HepG2 (cell line): Measurements from ENCODE around the gene CTBP1. TPM values are rescaled to one million over a fixed set of nuclear protein-coding genes. Genes with fewer than 3 reads are reported as not detected.

Source experiments
- ATAC-seq: fragments of 200-7000 bp; cut with Tn5 transposase; 3 replicates; pipeline ENCODE4 v1.9.1; 2020; ENCODE audit warnings: mild to moderate bottlenecking, moderate library complexity
- BruUV-seq: library from RNA; stranded (reverse); fragments of 400-500 nt; replicated peaks from 2 replicates; lab custom pipeline; 2021; lab: Mats Ljungman, UMichigan
- CTCF ChIA-PET: fragments of 300-600 bp; formaldehyde crosslinking; extraction: SDS; loops from one replicate; lab custom pipeline; 2021; ENCODE audit warnings: low total read pairs, inconsistent platforms, low intra/inter-chr PET ratio; lab: Yijun Ruan, JAX
- POLR2A ChIA-PET: fragments of 350-600 bp; sonication (Branson Sonifier 250); formaldehyde crosslinking; loops from one replicate; lab custom pipeline; 2020; ENCODE audit warnings: antibody characterized with exemption, inconsistent platforms; lab: Yijun Ruan, JAX
- DNase-seq: peaks from one replicate; pipeline ENCODE4 v3.0.0-alpha.2; 2015; ENCODE audit warnings: low spot score
- FAIRE-seq: peaks from 3 replicates; lab custom pipeline; 2011; peaks lifted over from hg19 to GRCh38; lab: Jason Lieb, UNC
- H2AFZ ChIP-seq: one replicate; pipeline ENCODE4 v1.6.1; 2011; ENCODE audit warnings: low read length, inconsistent platforms
- H3K27ac ChIP-seq: fragments of 300-600 bp; 3 replicates; pipeline ENCODE4 v1.8.0; 2011; ENCODE audit warnings: mixed run types, mild to moderate bottlenecking, mixed read lengths, low read length, inconsistent platforms; ENCODE audit not compliant: insufficient read depth; ENCODE audit errors: extremely low read length
- H3K27me3 ChIP-seq, 2 experiments: fragments of 200-600 bp in 1 of 2; 2 replicates in 1 of 2; 3 replicates in 1 of 2; pipeline versions ENCODE4 v1.6.0 to v1.8.0; 2011; ENCODE audit warnings: low read length in 2 of 2, mild to moderate bottlenecking in 2 of 2, moderate library complexity in 2 of 2, inconsistent platforms in 1 of 2; ENCODE audit not compliant: insufficient read depth in 2 of 2, control insufficient read depth in 1 of 2
- H3K36me3 ChIP-seq, 2 experiments: fragments of 200-600 bp in 1 of 2; replicated peaks in 1 of 2; 2 replicates in 1 of 2; 3 replicates in 1 of 2; pipeline versions ENCODE4 v1.5.1 to v1.8.0; 2011; ENCODE audit warnings: low read length in 2 of 2, inconsistent platforms in 1 of 2; ENCODE audit not compliant: insufficient read depth in 2 of 2, control insufficient read depth in 1 of 2
- H3K4me1 ChIP-seq: 2 replicates; pipeline ENCODE4 v1.5.1; 2012; ENCODE audit warnings: low read length, inconsistent platforms; ENCODE audit not compliant: insufficient read depth
- H3K4me2 ChIP-seq: 2 replicates; pipeline ENCODE4 v1.6.0; 2011; ENCODE audit warnings: low read depth, low read length, inconsistent platforms
- H3K4me3 ChIP-seq, 3 experiments: fragments of 200-600 bp in 1 of 3; sonication (generic), shearing (Covaris generic) in 1 of 3; replicated peaks in 1 of 3; 2 replicates each; pipeline ENCODE4 v1.5.1; 2011 to 2016; ENCODE audit warnings: low read length in 3 of 3, inconsistent platforms in 2 of 3, low read depth in 2 of 3, mild to moderate bottlenecking in 2 of 3, control low read depth in 1 of 3, mixed read lengths in 1 of 3; ENCODE audit not compliant: insufficient read depth in 1 of 3
- H3K79me2 ChIP-seq: one replicate; pipeline ENCODE4 v1.6.1; 2011; ENCODE audit warnings: low read length, inconsistent platforms; ENCODE audit not compliant: insufficient read depth
- H3K9ac ChIP-seq: 2 replicates; pipeline ENCODE4 v1.6.0; 2011; ENCODE audit warnings: mild to moderate bottlenecking, low read depth, low read length, inconsistent platforms; ENCODE audit not compliant: insufficient read depth
- H3K9me3 ChIP-seq: 2 replicates; pipeline ENCODE4 v1.5.1; 2012; ENCODE audit warnings: mild to moderate bottlenecking, low read length
- H4K20me1 ChIP-seq: 2 replicates; pipeline ENCODE4 v1.6.0; 2011; ENCODE audit warnings: inconsistent platforms, mild to moderate bottlenecking, low read length, moderate library complexity; ENCODE audit not compliant: insufficient read depth
- AGO2 ChIP-seq: fragments of 200-400 bp; formaldehyde crosslinking; optimal IDR thresholded peaks from 2 replicates; pipeline ENCODE3; 2017; ENCODE audit warnings: mild to moderate bottlenecking, low read depth, low read length, moderate library complexity
- ATF7 ChIP-seq, 2 experiments: fragments of 450-650 bp in 1 of 2; sonication (generic) in 1 of 2; formaldehyde crosslinking in 1 of 2; IDR thresholded peaks; 2 replicates each; pipeline versions ENCODE4 v1.4.0 to v1.6.1; 2016 to 2020; ENCODE audit warnings: antibody characterized with exemption in 1 of 2, mild to moderate bottlenecking in 1 of 2, missing genetic modification reagents in 1 of 2
- CENPX ChIP-seq: sonication (generic); formaldehyde crosslinking; IDR thresholded peaks from 2 replicates; pipeline ENCODE4 v1.9.0; 2021; ENCODE audit warnings: mild to moderate bottlenecking, missing genetic modification reagents, moderate library complexity
- ELF3 ChIP-seq: IDR thresholded peaks from 2 replicates; pipeline ENCODE4 v1.6.1; 2016; ENCODE audit warnings: missing genetic modification reagents, missing compliant biosample characterization
- FOXO1 ChIP-seq: sonication (generic); formaldehyde crosslinking; IDR thresholded peaks from 2 replicates; pipeline ENCODE4 v1.4.0; 2020; ENCODE audit warnings: missing genetic modification reagents
- GABPB1 ChIP-seq: IDR thresholded peaks from 2 replicates; pipeline ENCODE4 v1.6.1; 2016; ENCODE audit warnings: mild to moderate bottlenecking, missing genetic modification reagents, moderate library complexity, missing compliant biosample characterization
- IRF2 ChIP-seq: IDR thresholded peaks from 2 replicates; pipeline ENCODE4 v1.6.1; 2018; ENCODE audit warnings: missing genetic modification reagents, missing compliant biosample characterization
- PHF8 ChIP-seq: sonication (generic); formaldehyde crosslinking; IDR thresholded peaks from 2 replicates; pipeline ENCODE4 v1.5.0; 2020; ENCODE audit warnings: missing genetic modification reagents
- SSRP1 ChIP-seq: IDR thresholded peaks from 2 replicates; pipeline ENCODE4 v1.6.1; 2016; ENCODE audit warnings: control low read depth
- THAP11 ChIP-seq: IDR thresholded peaks from 2 replicates; pipeline ENCODE4 v1.6.1; 2016; ENCODE audit warnings: missing biosample characterization, missing genetic modification reagents
- ZIK1 ChIP-seq: sonication (generic); formaldehyde crosslinking; IDR thresholded peaks from 2 replicates; pipeline ENCODE4 v1.5.0; 2020; ENCODE audit warnings: mild to moderate bottlenecking, low read depth, missing genetic modification reagents, borderline replicate concordance
- ZNF569 ChIP-seq: sonication (generic); formaldehyde crosslinking; IDR thresholded peaks from 2 replicates; pipeline ENCODE4 v1.5.0; 2020; ENCODE audit warnings: mild to moderate bottlenecking, missing genetic modification reagents, moderate library complexity, borderline replicate concordance
- ZNF614 ChIP-seq: IDR thresholded peaks from 2 replicates; pipeline ENCODE4 v1.6.1; 2018; ENCODE audit warnings: missing biosample characterization, missing genetic modification reagents, inconsistent platforms, borderline replicate concordance
- ZNF850 ChIP-seq: sonication (generic); formaldehyde crosslinking; conservative IDR thresholded peaks from 2 replicates; pipeline ENCODE4 v1.9.0; 2021; ENCODE audit warnings: mild to moderate bottlenecking, missing genetic modification reagents
- ZSCAN29 ChIP-seq: sonication (generic); formaldehyde crosslinking; conservative IDR thresholded peaks from 2 replicates; pipeline ENCODE4 v1.4.0; 2020; ENCODE audit warnings: mild to moderate bottlenecking, missing genetic modification reagents
- WGBS: methylation state at CpG from one replicate; pipeline ENCODE4 v1.1.6; 2017; ENCODE audit warnings: low lambda C conversion rate; 5-methylcytosine and 5-hydroxymethylcytosine counted together
- in situ Hi-C: cut with HindIII; loops from 2 replicates; pipeline ENCODE4 v1.10.0; 2017; ENCODE audit warnings: low pct_unique_long_range_greater_than_20kb; ENCODE audit not compliant: extremely low pct_ligation_motif_present
- intact Hi-C: fragments of 100-400 bp; cut with micrococcal nuclease; formaldehyde crosslinking; loops from one replicate; pipeline ENCODE4 v1.10.0; 2022; ENCODE audit not compliant: unreplicated experiment
- polyA plus RNA-seq, 8 experiments: library from polyadenylated mRNA; depleted of rRNA in 3 of 8; stranded (reverse) in 7 of 8; unstranded in 1 of 8; fragments of >200 nt; fragmentation: Illumina TruSeq in 4 of 8; extraction: Trizol in 4 of 8; gene quantifications; 2 replicates each; pipeline versions ENCODE4 v1.2.1 to v1.2.3, GENCODE V29; 2011 to 2016; ENCODE audit warnings: low read depth in 4 of 8, missing spikeins in 1 of 8, mixed read lengths in 1 of 8; ENCODE audit not compliant: insufficient read depth in 1 of 8
- total RNA-seq, 5 experiments: library from RNA; depleted of rRNA; stranded (reverse); fragments of >200 nt; fragmentation: Illumina TruSeq; extraction: Trizol; gene quantifications; 2 replicates each; pipeline ENCODE4 v1.2.3, GENCODE V29; 2016; ENCODE audit warnings: low read depth in 1 of 5
- TF ChIP-seq, protein P1 (sequence below): sonication (generic); formaldehyde crosslinking; IDR thresholded peaks from 2 replicates; pipeline ENCODE4 v1.8.0; 2022; ENCODE audit warnings: missing genetic modification reagents, mild to moderate bottlenecking, moderate library complexity, borderline replicate concordance
- TF ChIP-seq, protein P2 (sequence below): sonication (generic); formaldehyde crosslinking; IDR thresholded peaks from 2 replicates; pipeline ENCODE4 v1.4.0; 2020; ENCODE audit warnings: mild to moderate bottlenecking, missing genetic modification reagents

CTBP1 gene
- total and polyA plus RNA-seq, 2 of the 13 experiments (the other 11 are each of a cell fraction or from before 2014, with no cell fraction given), result 78.5 to 112 TPM

DNA sequence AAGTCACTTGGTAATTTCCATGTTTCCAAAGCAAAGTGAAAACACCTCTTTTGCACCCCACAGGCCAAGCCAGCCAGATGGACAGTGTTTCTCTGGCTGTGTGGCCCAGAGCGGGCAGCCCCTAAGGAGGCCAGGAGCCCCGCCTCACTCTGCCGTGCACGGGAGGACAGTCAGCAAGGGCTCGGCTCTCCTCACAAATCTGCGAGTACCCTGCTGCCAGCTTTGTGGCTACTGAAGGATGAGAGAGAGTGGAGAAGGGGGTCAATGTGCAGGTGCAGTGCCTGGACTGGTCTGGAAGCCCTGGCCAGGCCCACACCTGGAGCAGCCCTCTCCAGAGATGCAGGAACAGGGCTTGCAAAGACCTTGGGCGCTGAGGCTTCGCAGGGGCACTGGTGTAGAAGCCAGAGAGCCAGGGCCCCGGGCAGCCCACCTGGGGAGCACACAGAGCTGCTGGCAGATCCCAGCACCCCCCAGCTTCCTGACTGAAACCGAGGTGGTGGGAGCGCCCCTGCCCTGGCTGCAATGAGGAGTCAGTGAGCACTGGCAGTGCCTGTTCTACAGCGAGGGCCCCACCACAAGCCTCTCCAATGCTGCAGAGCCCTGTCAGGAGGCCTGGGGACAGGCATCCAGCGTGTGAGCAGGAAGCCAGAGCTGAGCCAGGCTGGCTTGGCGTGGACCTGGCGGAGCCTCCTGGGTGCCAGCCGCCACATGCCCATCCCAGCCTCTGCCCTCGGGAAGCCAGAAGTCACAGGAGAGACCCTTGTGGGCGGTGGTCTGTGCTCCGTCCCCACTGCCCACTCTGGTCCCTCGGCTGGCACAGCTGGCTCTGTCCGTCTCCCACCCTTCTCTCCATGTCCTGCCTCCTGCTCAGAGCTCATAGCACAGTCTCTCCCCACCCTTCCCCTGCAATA lies 80.5 kb downstream of the CTBP1 start:
- ChIA-PET POLR2A (interaction anchor here (0.9 to 1.2 kb wide), 2 partner anchors 9 to 37 kb away, joined by 3 to 4 read pairs; no protein-coding TSS in a partner anchor), CTCF (interaction anchor here (1.5 kb wide), 1 partner anchor 99 kb away, joined by 4 read pairs; no protein-coding TSS in a partner anchor)
- Histone ChIP-seq H3K36me3 (peaks cover 3 to 9% of the 10 kb centered on the region in 2 experiments; a peak in 2 of 5 replicates), H3K4me2 (no peak overlapping the region), H3K9me3 (no peaks in the 10 kb centered on the region), H3K4me1 (peaks cover 17% of the 10 kb centered on the region; the same call in 1 of the 2 replicates), H3K9ac (no peak overlapping the region), H2AFZ (no peak overlapping the region), H3K27ac (no peak overlapping the region), H3K79me2 (no peaks in the 10 kb centered on the region), H3K4me3 (no peak overlapping the region), H4K20me1 (no peaks in the 10 kb centered on the region), H3K27me3 (peaks cover 3 to 6% of the 10 kb centered on the region in 2 experiments; a peak in 3 of 5 replicates)
- 85% methylated on average over 9 of the region's 21 CpGs for WGBS
- intact Hi-C loops (no loop called here), in situ Hi-C loops (no loop called here)
- DNase-seq (no peak), FAIRE-seq (no peak), ATAC-seq (no peak)
- BruUV-seq, result no TSS peak
- peak; percentile 82 for TF ChIP-seq AGO2
- TF ChIP-seq ZNF569 (CRISPR knock-in tag), result no peak
- TF ChIP-seq IRF2, result no peak
- TF ChIP-seq ATF7 (IDR thresholded peaks at IDR 0.05), result no peak
- no peak for TF ChIP-seq ATF7 (CRISPR knock-in tag; IDR thresholded peaks at IDR 0.05)
- no peak for TF ChIP-seq THAP11 (CRISPR knock-in tag)
- no peak for TF ChIP-seq FOXO1 (CRISPR knock-in tag)
- no peak for TF ChIP-seq SSRP1 (CRISPR knock-in tag)
- no peak for TF ChIP-seq ZIK1
- TF ChIP-seq CENPX, result no peak
- TF ChIP-seq ZNF614, result no peak
- no peak for TF ChIP-seq PHF8
- no peak for TF ChIP-seq GABPB1 (CRISPR knock-in tag)
- TF ChIP-seq, protein P1, sequence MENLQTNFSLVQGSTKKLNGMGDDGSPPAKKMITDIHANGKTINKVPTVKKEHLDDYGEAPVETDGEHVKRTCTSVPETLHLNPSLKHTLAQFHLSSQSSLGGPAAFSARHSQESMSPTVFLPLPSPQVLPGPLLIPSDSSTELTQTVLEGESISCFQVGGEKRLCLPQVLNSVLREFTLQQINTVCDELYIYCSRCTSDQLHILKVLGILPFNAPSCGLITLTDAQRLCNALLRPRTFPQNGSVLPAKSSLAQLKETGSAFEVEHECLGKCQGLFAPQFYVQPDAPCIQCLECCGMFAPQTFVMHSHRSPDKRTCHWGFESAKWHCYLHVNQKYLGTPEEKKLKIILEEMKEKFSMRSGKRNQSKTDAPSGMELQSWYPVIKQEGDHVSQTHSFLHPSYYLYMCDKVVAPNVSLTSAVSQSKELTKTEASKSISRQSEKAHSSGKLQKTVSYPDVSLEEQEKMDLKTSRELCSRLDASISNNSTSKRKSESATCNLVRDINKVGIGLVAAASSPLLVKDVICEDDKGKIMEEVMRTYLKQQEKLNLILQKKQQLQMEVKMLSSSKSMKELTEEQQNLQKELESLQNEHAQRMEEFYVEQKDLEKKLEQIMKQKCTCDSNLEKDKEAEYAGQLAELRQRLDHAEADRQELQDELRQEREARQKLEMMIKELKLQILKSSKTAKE (CRISPR knock-in tag), result no peak
- no peak for TF ChIP-seq ZSCAN29 (CRISPR knock-in tag)
- no peak for TF ChIP-seq ELF3 (CRISPR knock-in tag)
- TF ChIP-seq ZNF850 (CRISPR knock-in tag), result no peak
- TF ChIP-seq, protein P2, sequence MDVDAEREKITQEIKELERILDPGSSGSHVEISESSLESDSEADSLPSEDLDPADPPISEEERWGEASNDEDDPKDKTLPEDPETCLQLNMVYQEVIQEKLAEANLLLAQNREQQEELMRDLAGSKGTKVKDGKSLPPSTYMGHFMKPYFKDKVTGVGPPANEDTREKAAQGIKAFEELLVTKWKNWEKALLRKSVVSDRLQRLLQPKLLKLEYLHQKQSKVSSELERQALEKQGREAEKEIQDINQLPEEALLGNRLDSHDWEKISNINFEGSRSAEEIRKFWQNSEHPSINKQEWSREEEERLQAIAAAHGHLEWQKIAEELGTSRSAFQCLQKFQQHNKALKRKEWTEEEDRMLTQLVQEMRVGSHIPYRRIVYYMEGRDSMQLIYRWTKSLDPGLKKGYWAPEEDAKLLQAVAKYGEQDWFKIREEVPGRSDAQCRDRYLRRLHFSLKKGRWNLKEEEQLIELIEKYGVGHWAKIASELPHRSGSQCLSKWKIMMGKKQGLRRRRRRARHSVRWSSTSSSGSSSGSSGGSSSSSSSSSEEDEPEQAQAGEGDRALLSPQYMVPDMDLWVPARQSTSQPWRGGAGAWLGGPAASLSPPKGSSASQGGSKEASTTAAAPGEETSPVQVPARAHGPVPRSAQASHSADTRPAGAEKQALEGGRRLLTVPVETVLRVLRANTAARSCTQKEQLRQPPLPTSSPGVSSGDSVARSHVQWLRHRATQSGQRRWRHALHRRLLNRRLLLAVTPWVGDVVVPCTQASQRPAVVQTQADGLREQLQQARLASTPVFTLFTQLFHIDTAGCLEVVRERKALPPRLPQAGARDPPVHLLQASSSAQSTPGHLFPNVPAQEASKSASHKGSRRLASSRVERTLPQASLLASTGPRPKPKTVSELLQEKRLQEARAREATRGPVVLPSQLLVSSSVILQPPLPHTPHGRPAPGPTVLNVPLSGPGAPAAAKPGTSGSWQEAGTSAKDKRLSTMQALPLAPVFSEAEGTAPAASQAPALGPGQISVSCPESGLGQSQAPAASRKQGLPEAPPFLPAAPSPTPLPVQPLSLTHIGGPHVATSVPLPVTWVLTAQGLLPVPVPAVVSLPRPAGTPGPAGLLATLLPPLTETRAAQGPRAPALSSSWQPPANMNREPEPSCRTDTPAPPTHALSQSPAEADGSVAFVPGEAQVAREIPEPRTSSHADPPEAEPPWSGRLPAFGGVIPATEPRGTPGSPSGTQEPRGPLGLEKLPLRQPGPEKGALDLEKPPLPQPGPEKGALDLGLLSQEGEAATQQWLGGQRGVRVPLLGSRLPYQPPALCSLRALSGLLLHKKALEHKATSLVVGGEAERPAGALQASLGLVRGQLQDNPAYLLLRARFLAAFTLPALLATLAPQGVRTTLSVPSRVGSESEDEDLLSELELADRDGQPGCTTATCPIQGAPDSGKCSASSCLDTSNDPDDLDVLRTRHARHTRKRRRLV (CRISPR knock-in tag), result no peak
